HepG2 (cell line): ENCODE data around the gene SP7. TPM values are rescaled to one million over a fixed set of nuclear protein-coding genes. Genes with fewer than 3 reads are reported as not detected.

Experiments used
- BORCS8-MEF2B ChIP-seq: sonication (generic); formaldehyde crosslinking; IDR thresholded peaks from 2 replicates; pipeline ENCODE4 v1.8.0; 2022; ENCODE audit warnings: mild to moderate bottlenecking, missing genetic modification reagents
- DMAP1 ChIP-seq: IDR thresholded peaks from 2 replicates; pipeline ENCODE4 v1.6.1; 2016
- HMG20B ChIP-seq: conservative IDR thresholded peaks from 2 replicates; pipeline ENCODE4 v1.6.1; 2016; ENCODE audit warnings: missing genetic modification reagents, missing compliant biosample characterization
- RFXAP ChIP-seq: sonication (generic); formaldehyde crosslinking; IDR thresholded peaks from 2 replicates; pipeline ENCODE4 v1.4.0; 2020; ENCODE audit warnings: missing genetic modification reagents, borderline replicate concordance
- SIN3B ChIP-seq: fragments of 150-350 bp; IDR thresholded peaks from 2 replicates; pipeline ENCODE4 v1.6.1; 2014; ENCODE audit warnings: low read length
- SRSF9 ChIP-seq: fragments of 200-400 bp; formaldehyde crosslinking; IDR thresholded peaks from 2 replicates; pipeline ENCODE4 v1.6.1; 2018; ENCODE audit warnings: borderline replicate concordance, mild to moderate bottlenecking, low read depth, low read length; ENCODE audit not compliant: insufficient read depth, poor library complexity, severe bottlenecking
- ZNF570 ChIP-seq: sonication (generic); formaldehyde crosslinking; IDR thresholded peaks from 2 replicates; pipeline ENCODE4 v1.4.0; 2020; ENCODE audit warnings: mild to moderate bottlenecking, missing genetic modification reagents, borderline replicate concordance
- polyA plus RNA-seq, 8 experiments: library from polyadenylated mRNA; depleted of rRNA in 3 of 8; stranded (reverse) in 7 of 8; unstranded in 1 of 8; fragments of >200 nt; fragmentation: Illumina TruSeq in 4 of 8; extraction: Trizol in 4 of 8; gene quantifications; 2 replicates each; pipeline versions ENCODE4 v1.2.1 to v1.2.3, GENCODE V29; 2011 to 2016; ENCODE audit warnings: low read depth in 4 of 8, missing spikeins in 1 of 8, mixed read lengths in 1 of 8; ENCODE audit not compliant: insufficient read depth in 1 of 8
- total RNA-seq, 5 experiments: library from RNA; depleted of rRNA; stranded (reverse); fragments of >200 nt; fragmentation: Illumina TruSeq; extraction: Trizol; gene quantifications; 2 replicates each; pipeline ENCODE4 v1.2.3, GENCODE V29; 2016; ENCODE audit warnings: low read depth in 1 of 5
- TF ChIP-seq, protein P1 (sequence below): sonication (generic); formaldehyde crosslinking; IDR thresholded peaks from 2 replicates; pipeline ENCODE4; 2020; ENCODE audit warnings: missing genetic modification reagents, mild to moderate bottlenecking, borderline replicate concordance
- TF ChIP-seq, protein P2 (sequence below): sonication (generic); formaldehyde crosslinking; IDR thresholded peaks from 2 replicates; pipeline ENCODE4 v1.5.0; 2020; ENCODE audit warnings: missing genetic modification reagents
- TF ChIP-seq, protein P3 (sequence below): sonication (generic); formaldehyde crosslinking; IDR thresholded peaks from 2 replicates; pipeline ENCODE4 v1.4.0; 2020; ENCODE audit warnings: missing genetic modification reagents
- TF ChIP-seq, protein P4 (sequence below): sonication (generic); formaldehyde crosslinking; IDR thresholded peaks from 2 replicates; pipeline ENCODE4 v1.4.0; 2020; ENCODE audit warnings: missing genetic modification reagents
- TF ChIP-seq, protein P5 (sequence below): sonication (generic); formaldehyde crosslinking; IDR thresholded peaks from 2 replicates; pipeline ENCODE4 v1.4.0; 2020; ENCODE audit warnings: missing genetic modification reagents
- TF ChIP-seq, protein P6 (sequence below): sonication (generic); formaldehyde crosslinking; IDR thresholded peaks from 2 replicates; pipeline ENCODE4 v1.4.0; 2020; ENCODE audit warnings: mild to moderate bottlenecking, missing genetic modification reagents

SP7 gene
- total and polyA plus RNA-seq, 2 of the 13 experiments (the other 11 are each of a cell fraction or from before 2014, with no cell fraction given): not detected

DNA sequence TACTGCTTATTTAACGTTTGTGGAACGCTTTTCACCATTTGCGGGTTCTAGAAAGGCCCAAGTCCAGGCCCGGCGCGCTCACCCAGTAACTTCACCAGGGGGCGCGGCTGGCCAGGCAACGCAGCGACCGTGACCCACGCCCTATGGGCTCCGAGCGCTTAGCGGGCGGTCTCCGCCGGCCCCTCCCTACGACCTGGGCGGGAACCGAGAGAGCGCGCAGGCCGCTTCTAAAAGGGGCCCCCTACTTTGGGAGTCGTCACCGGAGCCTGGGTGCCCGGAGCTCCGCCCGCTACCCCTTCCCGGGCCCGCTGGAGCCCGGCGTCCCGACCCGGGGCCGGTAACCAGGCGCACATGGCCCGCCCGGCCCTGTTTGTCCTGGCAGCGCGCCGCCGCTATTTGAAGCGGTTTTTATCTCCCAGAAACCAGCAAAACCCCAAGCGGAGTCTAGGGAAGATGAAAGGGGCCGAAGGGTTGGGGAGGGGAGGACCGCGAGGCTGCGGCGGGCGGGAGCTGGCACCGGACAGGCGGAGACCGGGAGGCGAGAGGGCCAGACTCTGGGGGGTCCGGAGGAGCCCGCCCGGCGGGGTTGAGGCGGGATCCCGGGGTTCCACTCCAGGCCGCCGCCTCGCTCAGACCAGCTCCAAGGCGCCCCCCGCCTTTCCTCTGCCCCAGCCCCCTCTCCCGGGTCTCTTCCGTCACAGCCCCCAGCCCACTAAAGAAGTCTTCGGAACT, 11.2 kb downstream of the SP7 start (continued):
- TF ChIP-seq, protein P1, sequence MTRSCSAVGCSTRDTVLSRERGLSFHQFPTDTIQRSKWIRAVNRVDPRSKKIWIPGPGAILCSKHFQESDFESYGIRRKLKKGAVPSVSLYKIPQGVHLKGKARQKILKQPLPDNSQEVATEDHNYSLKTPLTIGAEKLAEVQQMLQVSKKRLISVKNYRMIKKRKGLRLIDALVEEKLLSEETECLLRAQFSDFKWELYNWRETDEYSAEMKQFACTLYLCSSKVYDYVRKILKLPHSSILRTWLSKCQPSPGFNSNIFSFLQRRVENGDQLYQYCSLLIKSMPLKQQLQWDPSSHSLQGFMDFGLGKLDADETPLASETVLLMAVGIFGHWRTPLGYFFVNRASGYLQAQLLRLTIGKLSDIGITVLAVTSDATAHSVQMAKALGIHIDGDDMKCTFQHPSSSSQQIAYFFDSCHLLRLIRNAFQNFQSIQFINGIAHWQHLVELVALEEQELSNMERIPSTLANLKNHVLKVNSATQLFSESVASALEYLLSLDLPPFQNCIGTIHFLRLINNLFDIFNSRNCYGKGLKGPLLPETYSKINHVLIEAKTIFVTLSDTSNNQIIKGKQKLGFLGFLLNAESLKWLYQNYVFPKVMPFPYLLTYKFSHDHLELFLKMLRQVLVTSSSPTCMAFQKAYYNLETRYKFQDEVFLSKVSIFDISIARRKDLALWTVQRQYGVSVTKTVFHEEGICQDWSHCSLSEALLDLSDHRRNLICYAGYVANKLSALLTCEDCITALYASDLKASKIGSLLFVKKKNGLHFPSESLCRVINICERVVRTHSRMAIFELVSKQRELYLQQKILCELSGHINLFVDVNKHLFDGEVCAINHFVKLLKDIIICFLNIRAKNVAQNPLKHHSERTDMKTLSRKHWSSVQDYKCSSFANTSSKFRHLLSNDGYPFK: no peak; the same call in 1 of the 2 replicates
- TF ChIP-seq HMG20B (CRISPR knock-in tag) (0 out of 2 replicates have a peak, but pooled peaks have one; percentile 13), RFXAP (no peak), DMAP1 (CRISPR knock-in tag) (peak; percentile 88), BORCS8-MEF2B (CRISPR knock-in tag) (no peak; the same call in 1 of the 2 replicates), SIN3B (no peak), SRSF9 (no peak), ZNF570 (CRISPR knock-in tag) (no peak)
- TF ChIP-seq, protein P2, sequence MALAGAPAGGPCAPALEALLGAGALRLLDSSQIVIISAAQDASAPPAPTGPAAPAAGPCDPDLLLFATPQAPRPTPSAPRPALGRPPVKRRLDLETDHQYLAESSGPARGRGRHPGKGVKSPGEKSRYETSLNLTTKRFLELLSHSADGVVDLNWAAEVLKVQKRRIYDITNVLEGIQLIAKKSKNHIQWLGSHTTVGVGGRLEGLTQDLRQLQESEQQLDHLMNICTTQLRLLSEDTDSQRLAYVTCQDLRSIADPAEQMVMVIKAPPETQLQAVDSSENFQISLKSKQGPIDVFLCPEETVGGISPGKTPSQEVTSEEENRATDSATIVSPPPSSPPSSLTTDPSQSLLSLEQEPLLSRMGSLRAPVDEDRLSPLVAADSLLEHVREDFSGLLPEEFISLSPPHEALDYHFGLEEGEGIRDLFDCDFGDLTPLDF (CRISPR knock-in tag): peak; percentile 95
- TF ChIP-seq, protein P3, sequence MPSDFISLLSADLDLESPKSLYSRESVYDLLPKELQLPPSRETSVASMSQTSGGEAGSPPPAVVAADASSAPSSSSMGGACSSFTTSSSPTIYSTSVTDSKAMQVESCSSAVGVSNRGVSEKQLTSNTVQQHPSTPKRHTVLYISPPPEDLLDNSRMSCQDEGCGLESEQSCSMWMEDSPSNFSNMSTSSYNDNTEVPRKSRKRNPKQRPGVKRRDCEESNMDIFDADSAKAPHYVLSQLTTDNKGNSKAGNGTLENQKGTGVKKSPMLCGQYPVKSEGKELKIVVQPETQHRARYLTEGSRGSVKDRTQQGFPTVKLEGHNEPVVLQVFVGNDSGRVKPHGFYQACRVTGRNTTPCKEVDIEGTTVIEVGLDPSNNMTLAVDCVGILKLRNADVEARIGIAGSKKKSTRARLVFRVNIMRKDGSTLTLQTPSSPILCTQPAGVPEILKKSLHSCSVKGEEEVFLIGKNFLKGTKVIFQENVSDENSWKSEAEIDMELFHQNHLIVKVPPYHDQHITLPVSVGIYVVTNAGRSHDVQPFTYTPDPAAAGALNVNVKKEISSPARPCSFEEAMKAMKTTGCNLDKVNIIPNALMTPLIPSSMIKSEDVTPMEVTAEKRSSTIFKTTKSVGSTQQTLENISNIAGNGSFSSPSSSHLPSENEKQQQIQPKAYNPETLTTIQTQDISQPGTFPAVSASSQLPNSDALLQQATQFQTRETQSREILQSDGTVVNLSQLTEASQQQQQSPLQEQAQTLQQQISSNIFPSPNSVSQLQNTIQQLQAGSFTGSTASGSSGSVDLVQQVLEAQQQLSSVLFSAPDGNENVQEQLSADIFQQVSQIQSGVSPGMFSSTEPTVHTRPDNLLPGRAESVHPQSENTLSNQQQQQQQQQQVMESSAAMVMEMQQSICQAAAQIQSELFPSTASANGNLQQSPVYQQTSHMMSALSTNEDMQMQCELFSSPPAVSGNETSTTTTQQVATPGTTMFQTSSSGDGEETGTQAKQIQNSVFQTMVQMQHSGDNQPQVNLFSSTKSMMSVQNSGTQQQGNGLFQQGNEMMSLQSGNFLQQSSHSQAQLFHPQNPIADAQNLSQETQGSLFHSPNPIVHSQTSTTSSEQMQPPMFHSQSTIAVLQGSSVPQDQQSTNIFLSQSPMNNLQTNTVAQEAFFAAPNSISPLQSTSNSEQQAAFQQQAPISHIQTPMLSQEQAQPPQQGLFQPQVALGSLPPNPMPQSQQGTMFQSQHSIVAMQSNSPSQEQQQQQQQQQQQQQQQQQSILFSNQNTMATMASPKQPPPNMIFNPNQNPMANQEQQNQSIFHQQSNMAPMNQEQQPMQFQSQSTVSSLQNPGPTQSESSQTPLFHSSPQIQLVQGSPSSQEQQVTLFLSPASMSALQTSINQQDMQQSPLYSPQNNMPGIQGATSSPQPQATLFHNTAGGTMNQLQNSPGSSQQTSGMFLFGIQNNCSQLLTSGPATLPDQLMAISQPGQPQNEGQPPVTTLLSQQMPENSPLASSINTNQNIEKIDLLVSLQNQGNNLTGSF (CRISPR knock-in tag): no peak
- TF ChIP-seq, protein P4, sequence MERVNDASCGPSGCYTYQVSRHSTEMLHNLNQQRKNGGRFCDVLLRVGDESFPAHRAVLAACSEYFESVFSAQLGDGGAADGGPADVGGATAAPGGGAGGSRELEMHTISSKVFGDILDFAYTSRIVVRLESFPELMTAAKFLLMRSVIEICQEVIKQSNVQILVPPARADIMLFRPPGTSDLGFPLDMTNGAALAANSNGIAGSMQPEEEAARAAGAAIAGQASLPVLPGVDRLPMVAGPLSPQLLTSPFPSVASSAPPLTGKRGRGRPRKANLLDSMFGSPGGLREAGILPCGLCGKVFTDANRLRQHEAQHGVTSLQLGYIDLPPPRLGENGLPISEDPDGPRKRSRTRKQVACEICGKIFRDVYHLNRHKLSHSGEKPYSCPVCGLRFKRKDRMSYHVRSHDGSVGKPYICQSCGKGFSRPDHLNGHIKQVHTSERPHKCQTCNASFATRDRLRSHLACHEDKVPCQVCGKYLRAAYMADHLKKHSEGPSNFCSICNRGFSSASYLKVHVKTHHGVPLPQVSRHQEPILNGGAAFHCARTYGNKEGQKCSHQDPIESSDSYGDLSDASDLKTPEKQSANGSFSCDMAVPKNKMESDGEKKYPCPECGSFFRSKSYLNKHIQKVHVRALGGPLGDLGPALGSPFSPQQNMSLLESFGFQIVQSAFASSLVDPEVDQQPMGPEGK (CRISPR knock-in tag): peak; percentile 88
- TF ChIP-seq, protein P5, sequence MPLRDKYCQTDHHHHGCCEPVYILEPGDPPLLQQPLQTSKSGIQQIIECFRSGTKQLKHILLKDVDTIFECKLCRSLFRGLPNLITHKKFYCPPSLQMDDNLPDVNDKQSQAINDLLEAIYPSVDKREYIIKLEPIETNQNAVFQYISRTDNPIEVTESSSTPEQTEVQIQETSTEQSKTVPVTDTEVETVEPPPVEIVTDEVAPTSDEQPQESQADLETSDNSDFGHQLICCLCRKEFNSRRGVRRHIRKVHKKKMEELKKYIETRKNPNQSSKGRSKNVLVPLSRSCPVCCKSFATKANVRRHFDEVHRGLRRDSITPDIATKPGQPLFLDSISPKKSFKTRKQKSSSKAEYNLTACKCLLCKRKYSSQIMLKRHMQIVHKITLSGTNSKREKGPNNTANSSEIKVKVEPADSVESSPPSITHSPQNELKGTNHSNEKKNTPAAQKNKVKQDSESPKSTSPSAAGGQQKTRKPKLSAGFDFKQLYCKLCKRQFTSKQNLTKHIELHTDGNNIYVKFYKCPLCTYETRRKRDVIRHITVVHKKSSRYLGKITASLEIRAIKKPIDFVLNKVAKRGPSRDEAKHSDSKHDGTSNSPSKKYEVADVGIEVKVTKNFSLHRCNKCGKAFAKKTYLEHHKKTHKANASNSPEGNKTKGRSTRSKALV (CRISPR knock-in tag): peak; percentile 90
- TF ChIP-seq, protein P6, sequence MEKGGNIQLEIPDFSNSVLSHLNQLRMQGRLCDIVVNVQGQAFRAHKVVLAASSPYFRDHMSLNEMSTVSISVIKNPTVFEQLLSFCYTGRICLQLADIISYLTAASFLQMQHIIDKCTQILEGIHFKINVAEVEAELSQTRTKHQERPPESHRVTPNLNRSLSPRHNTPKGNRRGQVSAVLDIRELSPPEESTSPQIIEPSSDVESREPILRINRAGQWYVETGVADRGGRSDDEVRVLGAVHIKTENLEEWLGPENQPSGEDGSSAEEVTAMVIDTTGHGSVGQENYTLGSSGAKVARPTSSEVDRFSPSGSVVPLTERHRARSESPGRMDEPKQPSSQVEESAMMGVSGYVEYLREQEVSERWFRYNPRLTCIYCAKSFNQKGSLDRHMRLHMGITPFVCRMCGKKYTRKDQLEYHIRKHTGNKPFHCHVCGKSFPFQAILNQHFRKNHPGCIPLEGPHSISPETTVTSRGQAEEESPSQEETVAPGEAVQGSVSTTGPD (CRISPR knock-in tag): no peak
